Measurements from ENCODE around the gene FMO1. TPM values are rescaled to one million over a fixed set of nuclear protein-coding genes. Genes with fewer than 3 reads are reported as not detected.

Gene FMO1
- total RNA-seq, 1 experiment from 2014 or later, result not detected

- ChIA-PET POLR2A (interaction anchor here (0.6 to 0.8 kb wide), 2 partner anchors 57 to 137 kb away, joined by 3 to 4 read pairs; no protein-coding TSS in a partner anchor), CTCF (interaction anchor here (0.6 to 1.6 kb wide), 7 partner anchors 9 to 216 kb away, joined by 3 to 8 read pairs (median 4); partner anchors contain the start of gene FMO4)
- H3K4me3 Mint-ChIP-seq (ENCODE audit: unreplicated experiment), result peak overlapping the region; percentile 13
- peaks cover 49% of the 10 kb centered on the region for H3K4me1 Mint-ChIP-seq (ENCODE audit: insufficient read depth, unreplicated experiment)
- no peaks in the 10 kb centered on the region for H3K9me3 Mint-ChIP-seq (ENCODE audit: unreplicated experiment)
- intact Hi-C loops (cut with micrococcal nuclease), result no loop called here
- no peaks in the 10 kb centered on the region for H3K36me3 Mint-ChIP-seq (ENCODE audit: insufficient read depth, unreplicated experiment)
- no TSS peak for BruUV-seq (replicated peaks)
- no peaks in the 10 kb centered on the region for H3K27me3 Mint-ChIP-seq (ENCODE audit: insufficient read depth, unreplicated experiment)
- no peak for TF ChIP-seq CTCF (IDR thresholded peaks at IDR 0.05; ENCODE audit: unreplicated experiment)
- peak; percentile 40 for DNase-seq (ENCODE audit: unreplicated experiment)
- H3K27ac Mint-ChIP-seq (ENCODE audit: low read depth, unreplicated experiment), result peak overlapping the region; percentile 98
These were observed 30.4 kb upstream of the FMO1 start for GRCh38 chr1:171217658-171218443.

GRCh38 chr1:171218661-171219060, 29.6 kb upstream of the FMO1 start:
- intact Hi-C loops (cut with micrococcal nuclease), result no loop called here
- Mint-ChIP-seq H3K9me3 (ENCODE audit: unreplicated experiment) (no peaks in the 10 kb centered on the region), H3K27ac (ENCODE audit: low read depth, unreplicated experiment) (peak overlapping the region; percentile 98), H3K27me3 (ENCODE audit: insufficient read depth, unreplicated experiment) (no peaks in the 10 kb centered on the region), H3K4me3 (ENCODE audit: unreplicated experiment) (no peak overlapping the region), H3K4me1 (ENCODE audit: insufficient read depth, unreplicated experiment) (peaks cover 55% of the 10 kb centered on the region), H3K36me3 (ENCODE audit: insufficient read depth, unreplicated experiment) (no peaks in the 10 kb centered on the region)
- DNase-seq (ENCODE audit: unreplicated experiment), result no peak
- TF ChIP-seq CTCF (IDR thresholded peaks at IDR 0.05; ENCODE audit: unreplicated experiment), result no peak
- CTCF ChIA-PET, result interaction anchor here (0.8 to 1.6 kb wide), 6 partner anchors 8 to 217 kb away, joined by 3 to 8 read pairs (median 5); partner anchors contain the start of gene FMO4
- BruUV-seq (replicated peaks), result no TSS peak
- POLR2A ChIA-PET, result interaction anchor here (0.8 kb wide), 1 partner anchor 138 kb away, joined by 4 read pairs; no protein-coding TSS in a partner anchor

GRCh38 chr1:171219346-171220080, 28.8 kb upstream of the FMO1 start:
- peak overlapping the region; percentile 7 for H3K4me3 Mint-ChIP-seq (ENCODE audit: unreplicated experiment)
- H3K27ac Mint-ChIP-seq (ENCODE audit: low read depth, unreplicated experiment), result peak overlapping the region; percentile 98

More at GRCh38 chr1:171219346-171220080, 28.8 kb upstream of the FMO1 start:
- Mint-ChIP-seq H3K4me1 (ENCODE audit: insufficient read depth, unreplicated experiment) (peaks cover 60% of the 10 kb centered on the region), H3K36me3 (ENCODE audit: insufficient read depth, unreplicated experiment) (no peaks in the 10 kb centered on the region), H3K9me3 (ENCODE audit: unreplicated experiment) (no peaks in the 10 kb centered on the region), H3K27me3 (ENCODE audit: insufficient read depth, unreplicated experiment) (no peaks in the 10 kb centered on the region)
- ChIA-PET CTCF (interaction anchor here (0.8 to 1.6 kb wide), 2 partner anchors 19 to 138 kb away, joined by 3 to 7 read pairs; no protein-coding TSS in a partner anchor), POLR2A (no interaction called here)
- no peak for TF ChIP-seq CTCF (IDR thresholded peaks at IDR 0.05; ENCODE audit: unreplicated experiment)
- DNase-seq (ENCODE audit: unreplicated experiment), result peak; percentile 32
- BruUV-seq (replicated peaks), result no TSS peak
- intact Hi-C loops (cut with micrococcal nuclease), result no loop called here

All from MCF 10A (cell line).